K562 (cell line): ENCODE measurements around the gene AEN. TPM values are rescaled to one million over a fixed set of nuclear protein-coding genes. Genes with fewer than 3 reads are reported as not detected.

Experiments used
- ATAC-seq: fragments of 200-7000 bp; cut with Tn5 transposase; 3 replicates; pipeline ENCODE4 v1.9.1; 2020; ENCODE audit warnings: moderate library complexity
- BruUV-seq: library from RNA; stranded (reverse); fragments of 400-500 nt; replicated peaks from 2 replicates; lab custom pipeline; 2021; lab: Mats Ljungman, UMichigan
- CTCF ChIA-PET: fragments of 300-600 bp; formaldehyde crosslinking; extraction: SDS; loops from one replicate; lab custom pipeline; 2021; ENCODE audit warnings: low intra/inter-chr PET ratio; lab: Yijun Ruan, JAX
- POLR2A ChIA-PET: fragments of 300-600, 350-650 bp; sonication (Branson Sonifier 250); formaldehyde crosslinking; extraction: SDS; loops from one replicate; lab custom pipeline; 2021; ENCODE audit warnings: antibody characterized with exemption, inconsistent platforms; lab: Yijun Ruan, JAX
- DNase-seq, 4 experiments: peaks; one replicate each; pipeline versions ENCODE4 v3.0.0 to v3.0.0-alpha.2; 2011 to 2018; ENCODE audit warnings: low spot score in 3 of 4, mixed read lengths in 3 of 4; ENCODE audit errors: extremely low read depth in 1 of 4
- FAIRE-seq: peaks from 2 replicates; lab custom pipeline; 2011; peaks lifted over from hg19 to GRCh38; lab: Jason Lieb, UNC
- H2AFZ ChIP-seq: 2 replicates; pipeline ENCODE4 v1.6.0; 2011; ENCODE audit warnings: low read depth, low read length, control low read depth, inconsistent platforms
- H3K27ac ChIP-seq: fragments of 200-600 bp; 3 replicates; pipeline ENCODE4 v1.8.0; 2011; ENCODE audit warnings: low read depth, mild to moderate bottlenecking, control low read depth, inconsistent platforms, low read length, moderate library complexity, mixed read lengths; ENCODE audit errors: extremely low read depth
- H3K27me3 ChIP-seq, 2 experiments: fragments of 300-600 bp in 1 of 2; 2 replicates in 1 of 2; 3 replicates in 1 of 2; pipeline versions ENCODE4 v1.6.0 to v1.8.0; 2011; ENCODE audit warnings: inconsistent platforms in 2 of 2, low read length in 2 of 2, mild to moderate bottlenecking in 1 of 2, mixed read lengths in 1 of 2, moderate library complexity in 1 of 2; ENCODE audit not compliant: control insufficient read depth in 2 of 2, insufficient read depth in 2 of 2
- H3K36me3 ChIP-seq: fragments of 300-600 bp; 3 replicates; pipeline ENCODE4 v1.8.0; 2011; ENCODE audit warnings: mild to moderate bottlenecking, low read length, inconsistent platforms; ENCODE audit not compliant: control insufficient read depth, insufficient read depth
- H3K4me1 ChIP-seq, 2 experiments: fragments of 200-600 bp in 1 of 2; replicated peaks in 1 of 2; 2 replicates in 1 of 2; 3 replicates in 1 of 2; pipeline versions ENCODE4 v1.5.1 to v1.8.0; 2011; ENCODE audit warnings: inconsistent platforms in 2 of 2, low read length in 2 of 2, mild to moderate bottlenecking in 1 of 2, mixed read lengths in 1 of 2, moderate library complexity in 1 of 2; ENCODE audit not compliant: control insufficient read depth in 2 of 2, insufficient read depth in 2 of 2
- H3K4me2 ChIP-seq: 2 replicates; pipeline ENCODE4 v1.6.1; 2011; ENCODE audit warnings: low read length, control low read depth, inconsistent platforms, mixed read lengths; ENCODE audit not compliant: insufficient read depth
- H3K4me3 ChIP-seq: fragments of 200-600 bp; sonication (generic), shearing (Covaris generic); 2 replicates; pipeline ENCODE4 v1.5.1; 2016; ENCODE audit warnings: control low read depth, inconsistent platforms
- H3K79me2 ChIP-seq: fragments of 200-600 bp; 3 replicates; pipeline ENCODE4 v1.8.0; 2011; ENCODE audit warnings: low read length, inconsistent platforms; ENCODE audit not compliant: control insufficient read depth, insufficient read depth
- H3K9ac ChIP-seq, 2 experiments: 2 replicates each; pipeline versions ENCODE4 v1.6.0 to v1.6.1; 2011; ENCODE audit warnings: low read depth in 2 of 2, low read length in 2 of 2, control low read depth in 1 of 2, inconsistent platforms in 1 of 2, mild to moderate bottlenecking in 1 of 2, mixed read lengths in 1 of 2; ENCODE audit not compliant: insufficient read depth in 1 of 2
- H3K9me1 ChIP-seq: one replicate; pipeline ENCODE4 v1.6.0; 2011; ENCODE audit warnings: inconsistent platforms, mild to moderate bottlenecking, low read length, moderate library complexity; ENCODE audit not compliant: control insufficient read depth, insufficient read depth
- H3K9me3 ChIP-seq: replicated peaks from 2 replicates; pipeline ENCODE4 v1.5.1; 2011; ENCODE audit warnings: low read depth, low read length, inconsistent platforms; ENCODE audit not compliant: control insufficient read depth, insufficient read depth
- H4K20me1 ChIP-seq: replicated peaks from 2 replicates; pipeline ENCODE4 v1.6.1; 2011; ENCODE audit warnings: low read length, inconsistent platforms, mixed read lengths; ENCODE audit not compliant: control insufficient read depth, insufficient read depth
- BRD9 ChIP-seq: fragments of 450-650 bp; IDR thresholded peaks from 2 replicates; pipeline ENCODE4 v1.6.1; 2018; ENCODE audit warnings: low read depth; ENCODE audit not compliant: partially characterized antibody
- CEBPZ ChIP-seq: fragments of 150-350 bp; IDR thresholded peaks from 2 replicates; pipeline ENCODE4 v1.6.1; 2014; ENCODE audit warnings: low read depth, mild to moderate bottlenecking, low read length, borderline replicate concordance
- CTBP1 ChIP-seq: fragments of 450-650 bp; IDR thresholded peaks from 2 replicates; pipeline ENCODE4 v1.6.1; 2016; ENCODE audit warnings: borderline replicate concordance
- KDM5B ChIP-seq: fragments of 200-600 bp; sonication (generic); IDR thresholded peaks from 2 replicates; pipeline ENCODE4 v1.6.1; 2012; ENCODE audit warnings: low read depth, mild to moderate bottlenecking, moderate library complexity, low read length, control low read depth, inconsistent platforms; ENCODE audit not compliant: insufficient replicate concordance
- KLF6 ChIP-seq: fragments of 250-450 bp; sonication (Bioruptor Pico); IDR thresholded peaks from 2 replicates; pipeline ENCODE4 v1.4.0; 2020; ENCODE audit warnings: mild to moderate bottlenecking, moderate library complexity, borderline replicate concordance
- PHB ChIP-seq: fragments of 250-450 bp; sonication (Bioruptor Pico); IDR thresholded peaks from 2 replicates; pipeline ENCODE4 v1.5.0; 2021
- TCF3 ChIP-seq: sonication (generic); formaldehyde crosslinking; IDR thresholded peaks from 2 replicates; pipeline ENCODE4 v1.4.0; 2020; ENCODE audit warnings: mild to moderate bottlenecking, missing genetic modification reagents
- TFE3 ChIP-seq: fragments of 450-650 bp; formaldehyde crosslinking; IDR thresholded peaks from 2 replicates; pipeline ENCODE4 v1.4.0; 2020; ENCODE audit warnings: mild to moderate bottlenecking, mixed read lengths
- USF1 ChIP-seq: sonication (generic); formaldehyde crosslinking; IDR thresholded peaks from 2 replicates; pipeline ENCODE4 v1.9.0; 2022; ENCODE audit warnings: mild to moderate bottlenecking, missing genetic modification reagents
- ZBTB9 ChIP-seq: fragments of 450-650 bp; formaldehyde crosslinking; IDR thresholded peaks from 2 replicates; pipeline ENCODE4 v1.4.0; 2020; ENCODE audit warnings: mild to moderate bottlenecking, moderate library complexity
- ZFX ChIP-seq: sonication (generic); formaldehyde crosslinking; IDR thresholded peaks from 2 replicates; pipeline ENCODE4 v1.8.0; 2022; ENCODE audit warnings: mild to moderate bottlenecking, missing genetic modification reagents, moderate library complexity
- ZSCAN32 ChIP-seq: fragments of 450-650 bp; formaldehyde crosslinking; IDR thresholded peaks from 2 replicates; pipeline ENCODE4 v1.4.0; 2020; ENCODE audit warnings: mild to moderate bottlenecking, moderate library complexity
- WGBS: fragments of 100-300 bp; shearing (Covaris generic); methylation state at CpG from one replicate; pipeline ENCODE4 v1.1.6; 2016; ENCODE audit warnings: low coverage, mixed read lengths; ENCODE audit not compliant: insufficient coverage; ENCODE audit errors: missing lambda C conversion rate; 5-methylcytosine and 5-hydroxymethylcytosine counted together
- in situ Hi-C: fragments of 300-500 bp; cut with MboI; formaldehyde crosslinking; loops from 4 replicates; pipeline ENCODE4 v1.15.0; 2018; ENCODE audit warnings: inconsistent platforms, mixed read lengths
- intact Hi-C: fragments of 100-400 bp; cut with micrococcal nuclease; formaldehyde crosslinking; loops from 2 replicates; pipeline ENCODE4 v1.14.2; 2022
- polyA plus RNA-seq, 8 experiments: library from polyadenylated mRNA; depleted of rRNA in 4 of 8; stranded (reverse) in 5 of 8; unstranded in 3 of 8; fragments of >200 nt; fragmentation: Nextera tagmentation in 2 of 8; fragmentation: Illumina TruSeq in 1 of 8; extraction: Ambion mirVana in 2 of 8; extraction: Trizol in 1 of 8; gene quantifications; 2 replicates each; pipeline versions ENCODE4 v1.2.1 to v1.2.3, GENCODE V29; 2011 to 2014; ENCODE audit warnings: inconsistent platforms in 1 of 8, missing spikeins in 1 of 8
- total RNA-seq, 7 experiments: library from RNA; depleted of rRNA in 6 of 7; stranded (reverse); fragments of >200 nt in 6 of 7; fragmentation: Illumina TruSeq in 2 of 7; extraction: Trizol in 2 of 7; gene quantifications; 2 replicates each; pipeline versions ENCODE4 v1.2.1 to v1.2.3, GENCODE V29; 2011 to 2021; ENCODE audit warnings: low replicate concordance in 1 of 7

The AEN gene
- total and polyA plus RNA-seq, 9 of the 15 experiments (the other 6 are each of a cell fraction or from before 2014, with no cell fraction given): 9.0 to 51.0 (median 32.8) TPM

GRCh38 chr15:88622605-88622975 is 1.4 kb downstream of the AEN start (continued):
- TF ChIP-seq CEBPZ (no peak), KDM5B (no peak), PHB (CRISPR knock-in tag) (no peak), BRD9 (no peak)

- WGBS: 21% methylated on average over 2 of the region's 2 CpGs
- no peak for ATAC-seq
- Histone ChIP-seq H3K79me2 (peaks cover 74% of the 10 kb centered on the region), H2AFZ (no peak overlapping the region), H3K4me3 (peak overlapping the region; percentile 68; the same call in 1 of the 2 replicates), H4K20me1 (peaks cover 39% of the 10 kb centered on the region), H3K4me2 (peak overlapping the region; percentile 91; the same call in 1 of the 2 replicates), H3K9ac (peak overlapping the region; percentile 47 to 87; a peak in 3 of 4 replicates), H3K9me3 (no peaks in the 10 kb centered on the region), H3K9me1 (no peaks in the 10 kb centered on the region), H3K27me3 (no peaks in the 10 kb centered on the region), H3K36me3 (peaks cover 52% of the 10 kb centered on the region), H3K27ac (peak overlapping the region; percentile 91; the same call in 1 of the 3 replicates), H3K4me1 (peaks cover 14 to 24% of the 10 kb centered on the region in 2 experiments; a peak in 4 of 5 replicates)
- in situ Hi-C loops: no loop called here
- no peak for FAIRE-seq
- BruUV-seq: no TSS peak
- DNase-seq: peak in 1 of 4 experiments; percentile 34
- ChIA-PET CTCF (no interaction called here), POLR2A (interaction anchor here (0.7 kb wide), 1 partner anchor 80 kb away, joined by 3 read pairs; no protein-coding TSS in a partner anchor)
- intact Hi-C loops: no loop called here
- TF ChIP-seq ZFX (CRISPR knock-in tag) (no peak), ZSCAN32 (CRISPR knock-in tag) (no peak), TCF3 (CRISPR knock-in tag) (no peak), USF1 (no peak), CTBP1 (peak; percentile 64), ZBTB9 (CRISPR knock-in tag) (no peak), KLF6 (CRISPR knock-in tag) (no peak), TFE3 (no peak)
These were observed 1.9 kb downstream of the AEN start for GRCh38 chr15:88623061-88623460.
